A673 (cell line): ENCODE results near the gene RANBP3.

ENCODE experiments used
- EZH2 ChIP-seq: fragments of 200-600 bp; sonication (generic); IDR thresholded peaks from 2 replicates; pipeline ENCODE4 v1.6.1; 2017; ENCODE audit warnings: borderline replicate concordance, low read depth, mild to moderate bottlenecking, mixed read lengths, antibody characterized with exemption, low read length; ENCODE audit not compliant: poor library complexity, severe bottlenecking
- TF ChIP-seq, protein P1 (sequence below): fragments of 300-800, 200-600 bp; sonication (generic); conservative IDR thresholded peaks from 2 replicates; pipeline ENCODE4 v1.5.1; 2017; ENCODE audit warnings: low read depth, mild to moderate bottlenecking, antibody characterized with exemption, low read length, moderate library complexity, mixed read lengths

DNA sequence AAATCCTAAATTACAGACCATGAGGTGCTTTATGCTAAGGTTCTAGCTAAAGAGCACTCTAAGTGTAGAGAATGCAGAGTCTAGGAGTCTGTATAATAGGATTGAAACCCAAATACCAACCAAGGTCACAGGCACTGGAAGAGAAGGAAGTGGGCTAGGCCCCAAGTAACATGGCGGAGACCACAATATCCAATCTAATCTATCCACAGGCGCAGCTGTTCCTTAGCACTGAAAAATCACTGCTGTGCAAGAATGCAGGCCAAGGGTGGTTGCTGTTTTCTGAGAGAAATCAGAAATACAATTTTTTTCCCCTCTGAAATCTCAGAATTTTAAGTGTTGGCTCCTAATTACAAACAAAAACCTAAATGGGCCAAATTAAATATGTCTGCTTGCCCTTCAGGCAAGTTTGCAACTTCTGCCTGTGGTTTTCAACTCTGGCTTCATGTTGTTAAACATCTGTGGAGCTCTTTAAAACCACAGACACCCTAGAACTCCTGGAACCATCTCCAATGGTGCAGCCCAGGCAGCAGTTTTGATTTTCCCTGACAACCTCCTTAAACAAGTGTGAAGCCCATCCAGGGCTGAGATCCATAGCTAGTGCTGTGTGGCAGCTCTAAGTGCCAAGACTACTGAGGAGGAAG lies 6.1 kb downstream of the RANBP3 start:
- TF ChIP-seq, protein P1, sequence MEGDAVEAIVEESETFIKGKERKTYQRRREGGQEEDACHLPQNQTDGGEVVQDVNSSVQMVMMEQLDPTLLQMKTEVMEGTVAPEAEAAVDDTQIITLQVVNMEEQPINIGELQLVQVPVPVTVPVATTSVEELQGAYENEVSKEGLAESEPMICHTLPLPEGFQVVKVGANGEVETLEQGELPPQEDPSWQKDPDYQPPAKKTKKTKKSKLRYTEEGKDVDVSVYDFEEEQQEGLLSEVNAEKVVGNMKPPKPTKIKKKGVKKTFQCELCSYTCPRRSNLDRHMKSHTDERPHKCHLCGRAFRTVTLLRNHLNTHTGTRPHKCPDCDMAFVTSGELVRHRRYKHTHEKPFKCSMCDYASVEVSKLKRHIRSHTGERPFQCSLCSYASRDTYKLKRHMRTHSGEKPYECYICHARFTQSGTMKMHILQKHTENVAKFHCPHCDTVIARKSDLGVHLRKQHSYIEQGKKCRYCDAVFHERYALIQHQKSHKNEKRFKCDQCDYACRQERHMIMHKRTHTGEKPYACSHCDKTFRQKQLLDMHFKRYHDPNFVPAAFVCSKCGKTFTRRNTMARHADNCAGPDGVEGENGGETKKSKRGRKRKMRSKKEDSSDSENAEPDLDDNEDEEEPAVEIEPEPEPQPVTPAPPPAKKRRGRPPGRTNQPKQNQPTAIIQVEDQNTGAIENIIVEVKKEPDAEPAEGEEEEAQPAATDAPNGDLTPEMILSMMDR, result no peak
- no peak for TF ChIP-seq EZH2
